Activated CD4-positive, alpha-beta T cell treated with anti-CD3 and anti-CD28 coated beads for 24 hours (primary cell): ENCODE measurements around the gene AIFM1.
A peak's percentile ranks its signal among the peaks of the same experiment; 100 is the strongest.

Experiments
- DNase-seq, 2 donors: peaks; one replicate each; pipeline ENCODE4 v3.0.0-alpha.2; 2020; ENCODE audit warnings: low read depth in 2 of 2

Gene AIFM1

DNA sequence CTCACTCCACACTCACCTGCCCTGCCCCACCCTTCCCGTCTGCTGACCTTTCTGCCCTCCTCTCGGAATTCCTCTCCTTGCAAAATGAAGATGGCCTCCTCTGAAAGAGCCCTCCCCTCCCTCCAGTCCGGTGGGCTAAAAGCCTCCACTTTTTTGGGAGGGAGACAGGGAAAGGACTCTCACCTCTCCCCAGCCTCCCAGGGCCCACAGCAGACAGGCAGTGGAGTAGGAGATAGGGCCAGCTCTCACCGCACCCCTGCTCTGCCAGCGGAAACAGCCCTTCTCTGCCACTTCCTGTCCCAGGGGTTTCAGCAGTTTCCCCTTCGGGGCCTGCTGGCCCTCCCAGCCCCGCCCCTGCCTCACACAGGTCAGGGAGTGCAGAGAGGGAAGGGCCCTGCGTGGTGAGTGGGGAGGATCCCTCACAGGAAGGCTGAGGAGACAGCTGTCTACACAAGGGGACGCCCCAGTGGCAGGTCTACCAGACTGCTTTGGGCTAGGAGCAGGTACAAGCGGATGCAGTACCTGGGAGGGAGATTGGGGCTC, 73.6 kb downstream of the AIFM1 start:
- peak; percentile 61 to 69 for DNase-seq

DNA sequence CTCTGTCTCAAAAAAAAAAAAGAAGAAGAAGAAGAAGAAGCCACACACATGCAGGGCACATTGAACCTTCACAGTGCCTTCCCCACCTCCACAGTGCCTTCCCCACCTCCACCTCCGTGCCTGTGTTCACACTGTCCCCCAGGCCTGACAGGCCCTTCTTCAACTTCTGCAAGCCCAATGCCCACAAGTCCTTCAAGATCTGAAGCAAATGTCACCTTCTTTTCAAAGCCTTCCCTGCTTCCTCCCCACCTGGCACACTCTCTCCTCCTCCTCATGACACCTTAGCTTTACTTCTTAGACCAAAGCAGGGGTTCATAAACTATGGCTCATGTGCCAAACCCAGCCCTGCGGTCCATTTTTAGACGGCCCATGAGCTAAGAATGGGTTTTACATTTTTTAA, 75.3 kb downstream of the AIFM1 start:
- no peak for DNase-seq

DNA sequence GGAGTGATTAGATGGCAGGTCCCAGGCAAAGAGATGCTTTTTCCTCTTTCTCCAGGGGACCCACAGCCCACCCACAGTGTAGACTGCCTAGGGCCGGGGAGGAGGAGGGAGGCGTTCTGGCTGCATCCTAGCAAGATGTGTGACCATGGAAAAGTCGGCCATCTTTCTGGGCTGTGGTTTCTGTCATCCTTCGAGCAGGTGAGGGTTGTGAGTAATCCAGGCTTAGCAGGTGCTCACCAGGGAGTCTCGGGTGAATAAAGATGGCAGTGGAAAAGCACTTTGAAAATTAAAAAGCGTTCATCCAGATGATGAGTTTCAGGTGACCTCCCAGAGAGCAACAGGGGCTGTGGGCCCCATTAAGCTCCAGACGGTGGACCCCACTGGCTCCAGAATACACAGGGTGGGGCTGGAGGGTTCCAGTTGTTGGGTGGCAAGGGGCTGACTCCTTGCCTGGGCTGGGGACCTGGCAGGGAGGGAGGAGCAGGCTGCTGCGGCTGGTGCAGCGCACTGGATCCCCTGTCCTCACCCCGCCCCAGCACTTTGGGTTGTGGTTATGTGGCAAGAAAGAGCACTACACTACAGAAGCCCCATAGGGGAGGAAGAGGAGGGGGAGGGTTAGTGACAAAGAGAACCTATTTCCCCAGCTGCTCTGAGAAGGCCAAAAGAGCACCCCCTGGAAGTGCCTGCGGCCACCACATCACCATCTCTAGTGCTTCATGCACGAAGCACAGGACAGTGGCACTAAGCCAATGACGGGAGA, 79.0 kb downstream of the AIFM1 start:
- peak in 1 of 2 donors; percentile 41 for DNase-seq

DNA sequence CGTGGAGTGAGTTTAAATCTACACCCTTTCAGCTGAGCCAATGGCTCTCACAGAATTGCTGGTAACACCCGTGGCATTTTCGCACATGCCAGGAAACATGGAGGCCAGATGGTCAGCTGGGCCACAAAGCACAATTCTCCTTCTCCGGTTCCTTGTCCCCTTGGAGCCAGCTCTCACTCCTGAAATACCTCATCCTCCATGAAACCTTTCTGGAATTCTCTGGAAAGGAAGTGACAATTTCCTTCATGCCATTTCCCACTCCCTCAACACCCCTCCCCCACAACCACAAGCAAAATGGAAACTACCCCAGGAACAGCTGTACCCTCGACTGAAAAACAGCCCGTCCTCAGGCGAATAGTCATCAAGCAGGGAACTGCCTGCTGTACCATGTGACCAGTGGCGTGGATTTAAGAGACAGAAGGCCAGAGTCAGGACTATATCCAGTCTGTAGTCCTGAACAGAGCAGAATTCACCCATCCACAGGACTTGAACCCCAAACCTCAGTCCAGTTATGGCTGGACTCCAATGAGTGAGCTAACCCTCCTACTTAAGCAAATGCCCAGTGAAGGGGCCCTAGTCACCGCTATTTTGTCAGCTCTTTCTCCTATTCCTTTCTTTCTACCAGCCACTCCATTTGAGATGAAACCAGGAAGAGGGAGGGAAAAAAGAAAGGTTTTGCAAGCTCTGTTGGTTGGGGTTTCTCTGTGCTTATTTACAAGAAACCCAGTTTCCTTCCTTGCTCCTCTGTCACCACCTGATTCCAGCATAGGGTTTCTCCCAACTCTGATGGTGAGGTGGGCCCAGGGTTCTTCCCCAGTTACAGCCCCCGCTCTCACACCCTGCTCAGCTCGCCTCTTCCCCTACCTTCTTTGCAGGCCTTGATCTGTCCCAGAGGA, 79.8 kb downstream of the AIFM1 start:
- no peak for DNase-seq

DNA sequence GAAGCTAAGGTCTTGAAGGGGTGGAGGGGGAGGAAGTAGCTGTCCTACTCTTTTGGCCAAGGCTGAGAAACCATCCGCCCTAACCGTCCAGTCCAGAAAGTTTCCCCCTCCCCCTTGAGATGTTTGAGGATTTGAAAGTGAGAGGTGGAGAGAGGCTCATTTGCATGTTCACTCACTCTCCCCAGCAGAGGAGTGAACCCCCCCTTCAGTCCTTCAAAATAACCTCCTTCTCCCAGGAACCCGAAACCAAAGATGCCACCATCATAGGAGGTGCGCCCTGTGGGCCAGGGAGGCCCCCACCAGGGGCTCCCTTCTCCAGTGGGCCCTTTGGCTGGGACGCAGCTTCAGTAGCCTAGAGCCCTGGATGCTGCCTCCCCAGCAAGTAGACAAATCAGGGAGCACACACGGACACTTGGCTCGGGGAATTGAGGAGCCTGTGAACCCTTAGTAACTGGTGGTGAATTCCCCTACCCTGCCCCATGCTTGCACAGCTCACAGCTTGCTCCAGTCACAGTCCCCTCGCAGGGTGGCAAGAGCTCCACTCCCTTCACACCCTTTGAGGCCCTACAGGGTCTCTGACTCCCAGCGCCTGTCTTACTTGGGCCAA, 80.9 kb downstream of the AIFM1 start:
- DNase-seq: no peak

DNA sequence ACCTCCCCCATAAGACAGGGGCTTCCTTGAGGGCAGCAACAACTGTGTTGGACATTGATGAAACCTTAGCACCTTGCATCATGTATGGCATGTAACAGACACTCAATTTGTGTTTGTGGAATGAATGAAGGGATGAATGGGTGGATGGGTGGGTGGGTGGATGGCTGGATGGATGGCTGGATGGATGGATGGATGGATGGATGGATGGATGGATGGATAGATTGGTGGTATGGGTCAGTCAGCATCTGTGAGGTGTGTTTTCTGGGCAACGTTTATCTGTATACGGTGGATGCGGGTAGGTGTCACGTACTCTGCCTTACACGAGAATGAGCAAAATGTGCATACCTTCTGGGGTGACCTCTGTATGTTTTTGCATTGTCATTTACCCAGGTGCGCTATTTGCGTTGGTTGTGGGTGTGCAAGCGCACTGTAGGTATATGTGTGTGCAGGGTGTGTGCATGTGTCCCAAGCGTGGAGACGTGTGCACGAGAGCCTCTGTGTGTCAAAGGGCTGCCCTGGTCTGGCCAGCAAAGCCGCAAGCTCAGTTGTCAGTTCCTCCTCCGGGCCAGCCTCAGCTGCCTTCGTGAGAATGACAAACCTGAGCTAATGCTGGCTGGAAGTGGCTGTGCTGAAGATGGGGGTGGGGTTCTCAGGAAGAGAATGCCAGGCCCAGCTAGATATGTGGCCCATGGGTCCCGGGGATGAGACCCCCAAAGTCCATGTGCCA, 81.8 kb downstream of the AIFM1 start:
- DNase-seq: no peak

DNA sequence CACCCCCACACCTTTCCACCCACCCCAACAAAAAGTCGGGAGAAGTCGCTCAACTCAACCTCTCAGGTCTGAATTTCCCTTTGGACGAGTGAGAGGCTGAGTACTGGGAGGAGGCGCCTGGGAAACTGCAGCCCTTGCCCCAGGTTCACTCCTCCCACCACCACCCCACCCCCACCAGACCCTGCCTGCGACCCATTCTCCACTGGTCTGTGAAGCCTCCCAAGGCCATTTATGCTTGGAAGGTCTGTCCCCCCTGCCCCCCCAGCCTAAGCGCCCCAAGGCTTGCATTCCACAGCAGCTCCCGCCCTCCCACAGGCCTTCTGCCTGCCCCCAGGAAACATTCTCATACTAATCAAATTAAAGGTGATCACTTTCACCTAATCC, 82.5 kb downstream of the AIFM1 start:
- DNase-seq: no peak

DNA sequence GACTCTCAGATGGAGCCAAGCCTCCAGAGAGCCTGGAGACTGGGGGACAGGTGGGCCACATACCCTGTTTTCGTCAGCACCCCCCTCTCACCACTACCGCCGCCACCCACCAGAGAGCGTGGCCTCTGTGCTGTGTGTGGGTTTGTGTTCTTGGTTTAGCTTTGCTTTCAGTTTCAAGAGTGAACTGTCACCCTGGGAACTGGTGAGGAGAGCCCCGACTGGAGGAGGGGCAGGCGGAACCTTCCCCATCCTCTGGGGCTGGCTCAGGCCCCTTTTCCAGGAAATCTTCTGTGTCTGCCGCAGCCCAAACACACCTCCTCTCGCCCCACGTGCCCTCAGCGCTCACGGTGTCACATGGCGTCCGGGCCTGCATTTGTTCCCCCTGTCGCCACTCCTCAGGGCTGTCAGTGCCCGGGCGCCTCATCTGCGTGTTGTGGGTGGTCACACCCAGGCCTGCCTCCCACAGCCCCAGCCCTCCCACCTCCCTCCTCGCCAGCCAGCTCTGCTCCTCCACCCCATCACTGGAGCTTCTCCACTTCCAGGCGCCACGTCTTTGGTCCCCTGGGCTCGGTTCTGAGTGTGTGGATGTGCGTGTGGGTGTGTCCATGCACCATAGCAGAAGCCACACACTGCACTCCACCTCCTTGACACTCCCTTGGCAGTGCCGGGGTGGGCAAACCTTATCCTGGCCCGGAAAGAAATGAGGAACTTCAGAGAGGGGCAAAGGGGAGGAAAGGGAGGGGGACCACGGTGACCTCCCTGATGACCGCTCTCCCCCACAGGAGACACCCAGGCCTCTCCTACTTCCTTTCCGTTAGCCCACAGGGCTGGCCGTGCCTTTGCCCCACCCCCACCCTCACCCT, 83.2 kb downstream of the AIFM1 start:
- peak; percentile 48 to 57 for DNase-seq

DNA sequence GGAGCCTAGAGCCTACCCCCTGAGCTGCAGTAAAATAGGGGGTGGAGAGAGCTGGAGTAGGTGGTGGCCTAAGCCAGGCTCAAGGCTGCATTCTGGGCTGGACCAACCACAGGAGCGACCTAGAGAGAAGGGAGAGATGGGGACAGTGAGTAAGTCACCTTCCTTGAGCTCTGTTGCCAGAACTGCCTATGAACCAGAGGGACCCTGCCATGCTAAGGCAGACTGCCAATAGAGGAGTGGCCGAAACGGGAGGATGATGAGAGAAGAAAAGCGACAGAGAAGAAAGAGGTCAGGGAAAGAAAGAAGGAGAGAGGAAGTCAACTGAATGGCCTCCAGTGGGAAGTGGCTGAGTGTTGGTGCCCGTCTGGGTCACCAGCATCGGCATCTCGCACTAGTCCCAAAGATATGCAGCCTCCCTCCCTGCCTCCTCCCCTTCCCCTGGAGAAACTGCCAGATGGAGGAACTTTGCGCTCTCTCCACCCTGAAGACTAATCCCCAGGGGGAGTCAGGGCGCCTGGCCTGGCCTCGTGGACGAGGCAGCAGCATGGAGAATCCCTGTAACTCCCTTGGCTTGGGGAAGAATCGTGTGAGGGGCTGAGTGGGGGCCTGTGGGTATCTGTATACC, 84.1 kb downstream of the AIFM1 start:
- no peak for DNase-seq

DNA sequence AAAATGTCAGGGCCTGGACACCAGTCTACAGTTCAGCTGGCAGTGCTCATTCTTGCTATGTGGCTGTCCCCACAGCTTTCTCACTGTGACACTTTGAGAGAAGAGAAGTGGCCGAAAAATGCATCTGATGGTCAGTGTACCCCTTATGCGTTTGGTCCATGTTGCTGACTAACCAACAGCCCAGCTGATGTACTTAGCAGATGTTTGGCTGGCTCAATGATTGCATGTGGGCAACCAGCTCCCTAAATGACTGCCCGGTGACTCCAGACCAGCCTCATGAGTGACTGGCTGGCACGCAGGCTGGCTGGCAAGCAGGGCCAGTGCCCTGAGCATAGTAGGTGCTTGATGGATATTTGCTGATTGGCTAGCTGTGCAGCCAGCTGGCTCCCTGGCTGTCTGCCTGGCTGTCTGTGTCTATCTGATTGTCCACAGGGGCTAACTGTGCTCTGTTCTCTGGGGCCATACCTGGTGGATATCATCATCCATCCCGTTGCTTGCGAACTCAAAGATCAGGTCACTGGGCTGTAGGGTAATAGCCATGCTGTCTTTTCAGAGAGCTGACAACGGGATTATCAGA, 84.8 kb downstream of the AIFM1 start:
- DNase-seq: no peak

DNA sequence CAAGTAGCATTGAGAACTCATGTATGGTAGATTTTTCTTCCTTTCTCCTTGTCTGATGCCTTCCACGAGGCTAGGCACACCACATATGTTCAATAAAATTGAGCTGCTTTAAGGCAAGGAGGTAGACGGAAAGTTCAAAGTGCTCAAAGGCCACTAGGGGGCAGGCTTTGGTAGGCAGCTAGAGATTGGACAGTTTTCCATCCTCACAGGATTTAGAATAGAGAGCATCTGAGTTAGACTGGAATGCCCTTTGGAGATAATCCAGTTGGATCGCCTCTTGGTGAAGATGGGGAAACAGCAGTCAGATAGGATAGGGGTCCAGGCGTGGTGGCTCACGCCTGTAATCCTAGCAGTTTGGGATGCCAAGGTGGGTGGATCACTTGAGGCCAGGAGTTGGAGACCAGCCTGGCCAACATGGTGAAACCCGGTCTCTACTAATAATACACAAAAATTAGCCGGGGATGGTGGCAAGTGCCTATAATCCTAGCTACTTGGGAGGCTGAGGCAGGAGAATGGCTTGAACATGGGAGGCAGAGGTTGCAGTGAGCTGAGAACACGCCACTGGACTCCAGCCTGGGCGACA, 85.7 kb downstream of the AIFM1 start:
- peak in 1 of 2 donors; percentile 56 for DNase-seq
